ENCODE results near the gene PNPT1.
A peak's percentile ranks its signal among the peaks of the same experiment; 100 is the strongest.
"Not testable (repeated sequence)": the region's sequence is repeated elsewhere in the genome, so short reads cannot be mapped to it uniquely, and the experiment has no call there.

The PNPT1 gene

DNA sequence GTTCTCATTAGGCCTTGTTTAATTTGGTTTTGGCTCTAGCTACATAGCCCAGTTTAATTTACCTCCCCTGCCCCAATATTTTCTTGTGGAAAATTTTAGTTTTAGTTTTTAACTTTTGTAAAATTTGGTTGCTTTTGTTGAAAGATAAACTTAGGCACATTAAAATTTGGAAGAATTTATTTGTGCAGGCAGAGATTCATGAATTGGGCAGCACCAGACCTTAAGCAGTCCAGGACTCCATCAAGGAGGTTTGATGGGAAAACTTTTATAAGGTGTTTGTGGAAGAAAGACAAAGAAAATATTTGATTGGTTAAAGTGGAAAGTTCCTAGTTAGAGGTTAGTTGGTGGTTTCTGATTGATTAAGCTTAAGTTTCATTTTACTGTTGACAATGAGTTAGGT is 16.4 kb upstream of the PNPT1 start:
- H3K4me3 ChIP-seq (ENCODE audit: low read depth, low read length) = no peak overlapping the region

GRCh38 chr2:55707751-55708150 is 14.1 kb upstream of the PNPT1 start:
- H3K4me3 ChIP-seq (ENCODE audit: low read depth, low read length) = no peak overlapping the region
- TF ChIP-seq, protein P1, sequence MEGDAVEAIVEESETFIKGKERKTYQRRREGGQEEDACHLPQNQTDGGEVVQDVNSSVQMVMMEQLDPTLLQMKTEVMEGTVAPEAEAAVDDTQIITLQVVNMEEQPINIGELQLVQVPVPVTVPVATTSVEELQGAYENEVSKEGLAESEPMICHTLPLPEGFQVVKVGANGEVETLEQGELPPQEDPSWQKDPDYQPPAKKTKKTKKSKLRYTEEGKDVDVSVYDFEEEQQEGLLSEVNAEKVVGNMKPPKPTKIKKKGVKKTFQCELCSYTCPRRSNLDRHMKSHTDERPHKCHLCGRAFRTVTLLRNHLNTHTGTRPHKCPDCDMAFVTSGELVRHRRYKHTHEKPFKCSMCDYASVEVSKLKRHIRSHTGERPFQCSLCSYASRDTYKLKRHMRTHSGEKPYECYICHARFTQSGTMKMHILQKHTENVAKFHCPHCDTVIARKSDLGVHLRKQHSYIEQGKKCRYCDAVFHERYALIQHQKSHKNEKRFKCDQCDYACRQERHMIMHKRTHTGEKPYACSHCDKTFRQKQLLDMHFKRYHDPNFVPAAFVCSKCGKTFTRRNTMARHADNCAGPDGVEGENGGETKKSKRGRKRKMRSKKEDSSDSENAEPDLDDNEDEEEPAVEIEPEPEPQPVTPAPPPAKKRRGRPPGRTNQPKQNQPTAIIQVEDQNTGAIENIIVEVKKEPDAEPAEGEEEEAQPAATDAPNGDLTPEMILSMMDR (IDR thresholded peaks at IDR 0.05; ENCODE audit: low read depth, low read length, missing control alignments) = no peak
- no peak for DNase-seq (ENCODE audit: low read depth)

More for the DNA sequence above, 16.4 kb upstream of the PNPT1 start:
- no peak for DNase-seq (ENCODE audit: low read depth)
- TF ChIP-seq, protein P1 (IDR thresholded peaks at IDR 0.05; ENCODE audit: low read depth, low read length, missing control alignments) = no peak

GRCh38 chr2:55706258-55706657 is 12.6 kb upstream of the PNPT1 start:
- not testable (repeated sequence) for H3K4me3 ChIP-seq (ENCODE audit: low read depth, low read length); DNase-seq (ENCODE audit: low read depth)

DNA sequence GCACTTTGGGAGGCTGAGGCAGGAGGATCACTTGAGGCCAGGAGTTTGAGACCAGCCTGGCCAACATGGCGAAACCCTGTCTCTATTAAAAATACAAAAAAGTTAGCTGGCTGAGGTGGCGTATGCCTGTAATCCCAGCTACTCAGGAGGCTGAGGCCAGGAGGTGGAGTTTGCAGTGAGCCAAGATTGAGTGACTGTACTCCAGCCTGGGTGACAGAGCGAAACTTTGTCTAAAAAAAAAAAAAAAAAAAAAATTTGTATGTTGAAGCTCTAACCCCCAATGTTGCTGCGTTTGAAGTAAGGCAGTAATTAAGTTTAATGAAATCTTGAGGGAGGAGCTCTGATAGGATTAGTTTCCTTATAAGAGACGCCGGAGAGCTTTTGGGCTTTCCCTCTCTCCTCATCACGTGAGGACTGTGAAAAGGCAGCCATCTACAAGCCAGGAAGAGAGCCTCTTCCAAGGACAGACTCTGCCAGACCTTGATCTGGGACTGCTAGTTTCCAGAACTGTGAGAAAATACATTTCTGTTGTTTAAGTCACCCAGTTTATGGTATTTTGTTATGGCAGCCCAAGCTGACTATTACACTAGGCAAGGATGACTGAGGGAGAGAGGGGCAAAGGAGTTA is 11.5 kb upstream of the PNPT1 start:
- H3K4me3 ChIP-seq (ENCODE audit: low read depth, low read length) = no peak overlapping the region
- no peak for DNase-seq (ENCODE audit: low read depth)
- TF ChIP-seq, protein P1 (IDR thresholded peaks at IDR 0.05; ENCODE audit: low read depth, low read length, missing control alignments) = no peak

DNA sequence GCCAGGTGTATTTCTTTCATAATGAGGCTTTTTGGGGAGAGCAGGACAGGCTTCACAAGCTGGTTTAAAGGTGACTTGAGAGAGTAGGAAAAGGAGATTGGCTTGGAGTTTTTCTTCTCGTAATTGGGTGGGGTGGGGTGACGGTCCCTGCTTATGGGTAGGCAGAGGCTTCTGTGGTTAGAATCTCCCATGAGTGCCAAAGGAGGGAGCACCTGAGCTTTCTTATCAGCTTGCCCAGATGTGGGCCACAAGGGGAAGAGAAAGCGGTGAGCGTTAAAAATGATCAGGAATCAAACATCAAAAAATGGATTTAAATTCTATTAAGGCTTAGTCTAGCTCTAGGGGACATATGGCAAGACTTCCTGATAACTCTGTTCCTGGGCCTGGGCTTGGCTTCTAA is 9.7 kb upstream of the PNPT1 start:
- DNase-seq (ENCODE audit: low read depth) = no peak
- TF ChIP-seq, protein P1 (IDR thresholded peaks at IDR 0.05; ENCODE audit: low read depth, low read length, missing control alignments) = no peak
- H3K4me3 ChIP-seq (ENCODE audit: low read depth, low read length) = no peak overlapping the region

GRCh38 chr2:55692740-55693139 is 904 bp downstream of the PNPT1 start:
- peak overlapping the region; percentile 83 for H3K4me3 ChIP-seq (ENCODE audit: low read depth, low read length)
- not testable (repeated sequence) for DNase-seq (ENCODE audit: low read depth)

DNA sequence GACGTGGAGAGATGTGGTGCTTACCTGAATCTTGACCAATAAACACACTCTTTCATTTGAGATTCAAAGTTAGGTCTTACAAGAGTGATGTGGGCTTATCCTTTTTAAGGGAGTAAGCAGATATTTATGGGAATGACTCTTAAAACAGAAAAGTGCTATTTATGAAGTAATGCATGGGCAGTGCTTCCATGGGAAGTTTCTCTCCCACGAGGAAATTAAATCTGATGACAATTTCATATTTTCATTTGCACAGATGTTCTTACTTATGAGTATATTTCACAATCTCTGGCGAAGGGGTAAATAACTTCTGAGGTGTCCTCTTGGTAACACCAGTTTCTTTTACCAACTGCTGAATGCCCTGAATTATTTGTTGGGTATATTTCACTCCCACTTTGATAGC is 21.0 kb downstream of the PNPT1 start:
- TF ChIP-seq, protein P1 (IDR thresholded peaks at IDR 0.05; ENCODE audit: low read depth, low read length, missing control alignments) = no peak

GRCh38 chr2:55668956-55669355 is 24.7 kb downstream of the PNPT1 start:
- TF ChIP-seq, protein P1 (IDR thresholded peaks at IDR 0.05; ENCODE audit: low read depth, low read length, missing control alignments) = no peak
- no peak for DNase-seq (ENCODE audit: low read depth)
- no peak overlapping the region for H3K4me3 ChIP-seq (ENCODE audit: low read depth, low read length)

More for the DNA sequence above, 21.0 kb downstream of the PNPT1 start:
- H3K4me3 ChIP-seq (ENCODE audit: low read depth, low read length) = no peak overlapping the region
- no peak for DNase-seq (ENCODE audit: low read depth)
